Activated CD4-positive, alpha-beta T cell treated with anti-CD3 and anti-CD28 coated beads, Interleukin-2, amount 50 U/mL, for 48 hours (primary cell): Measurements from ENCODE around the gene RAB28.

ENCODE experiments used
- DNase-seq, 2 experiments: peaks; one replicate each; pipeline ENCODE4 v3.0.0-alpha.2; 2020

Gene RAB28

DNA sequence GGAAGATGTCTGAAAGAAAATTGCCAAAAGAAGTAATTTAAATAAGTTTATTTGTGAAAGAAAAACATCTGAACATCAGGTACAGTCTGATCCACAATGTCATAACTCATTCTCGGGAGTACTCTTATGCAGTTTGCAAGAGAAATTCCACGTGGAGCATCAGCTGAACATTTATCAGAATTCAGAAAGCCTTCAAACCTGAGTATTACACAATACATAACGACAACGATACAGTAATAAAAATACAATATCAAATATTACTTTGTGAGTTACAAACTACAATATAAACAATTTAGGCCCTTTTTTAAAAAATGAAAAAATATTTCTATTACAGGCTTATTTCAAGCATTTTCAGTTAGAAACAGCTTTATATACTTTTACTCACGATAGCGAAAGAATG lies 116.4 kb downstream of the RAB28 start:
- no peak for DNase-seq

DNA sequence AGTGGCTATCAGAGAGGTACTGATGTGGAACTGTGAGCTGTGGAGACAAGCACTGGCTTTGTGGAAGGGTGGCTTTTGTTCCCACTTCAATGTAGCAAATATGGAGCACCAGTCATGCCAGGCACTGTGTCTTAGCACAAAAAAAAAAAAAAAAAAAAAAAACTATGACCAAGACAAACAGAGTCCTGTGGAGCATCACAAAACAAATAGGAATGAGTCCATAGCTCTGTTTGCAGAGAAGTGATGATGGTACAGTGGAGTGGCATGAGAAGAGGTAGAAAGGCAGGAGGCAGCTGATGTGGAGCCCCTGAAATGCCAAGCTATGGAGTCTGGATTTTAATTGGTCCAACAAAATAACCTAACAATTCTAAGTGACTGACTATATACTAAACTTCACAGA lies 116.9 kb downstream of the RAB28 start:
- no peak for DNase-seq

DNA sequence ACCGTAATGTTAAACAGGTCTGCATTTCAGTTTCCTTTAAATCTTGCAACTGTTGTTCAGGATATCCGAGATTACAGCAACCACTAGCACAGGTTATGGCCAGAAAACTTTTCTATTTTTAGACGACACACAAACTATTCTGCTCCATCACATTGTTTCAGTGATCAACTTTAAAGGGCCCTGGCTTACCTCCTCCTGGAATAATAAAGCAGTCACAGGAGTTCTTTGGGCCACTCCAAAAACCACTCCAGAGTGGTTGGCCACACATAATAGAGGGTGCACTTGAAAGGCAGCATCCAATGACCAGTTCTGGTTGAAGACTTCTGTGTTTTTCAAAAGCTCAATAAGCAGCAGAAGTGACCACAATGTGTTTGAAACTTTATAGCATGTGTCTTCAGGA lies 118.9 kb downstream of the RAB28 start:
- no peak for DNase-seq

DNA sequence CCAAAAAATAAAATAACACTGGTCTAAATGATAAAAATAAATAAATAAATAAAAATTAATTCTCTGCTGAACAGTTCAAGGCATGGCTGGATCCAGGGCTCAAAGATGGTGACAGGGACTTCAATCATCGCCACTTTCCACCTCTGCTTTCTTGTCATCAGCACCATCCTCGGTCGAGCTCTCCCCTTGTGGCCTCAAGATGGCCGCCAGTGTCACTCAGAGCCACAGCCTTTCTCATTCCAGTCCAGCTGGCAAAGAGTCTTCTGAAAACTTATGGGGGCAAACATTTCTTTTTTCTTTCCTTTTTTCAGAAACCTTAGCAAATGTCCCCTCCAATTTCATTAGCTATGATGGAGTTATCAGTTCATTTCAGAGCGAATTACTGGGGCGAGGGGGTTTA lies 119.5 kb downstream of the RAB28 start:
- DNase-seq: no peak

DNA sequence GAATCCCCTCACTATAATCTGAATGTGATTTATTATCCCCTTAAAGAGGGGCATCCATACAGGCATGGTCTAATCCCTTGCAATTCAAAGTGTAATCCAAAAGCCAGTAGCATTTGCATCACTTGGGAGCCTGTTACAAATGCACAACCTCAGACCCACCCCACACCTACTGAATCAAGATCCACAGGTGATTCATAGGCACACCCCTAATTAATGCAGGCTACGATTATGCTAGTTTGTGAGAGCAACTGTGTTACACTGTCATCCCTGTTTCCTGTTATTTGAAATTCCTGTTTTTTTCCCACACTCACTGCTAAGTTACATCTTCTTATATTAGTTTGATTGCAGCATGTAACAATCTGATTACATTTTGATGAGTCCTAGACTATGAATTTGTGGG lies 120.0 kb downstream of the RAB28 start:
- no peak for DNase-seq

DNA sequence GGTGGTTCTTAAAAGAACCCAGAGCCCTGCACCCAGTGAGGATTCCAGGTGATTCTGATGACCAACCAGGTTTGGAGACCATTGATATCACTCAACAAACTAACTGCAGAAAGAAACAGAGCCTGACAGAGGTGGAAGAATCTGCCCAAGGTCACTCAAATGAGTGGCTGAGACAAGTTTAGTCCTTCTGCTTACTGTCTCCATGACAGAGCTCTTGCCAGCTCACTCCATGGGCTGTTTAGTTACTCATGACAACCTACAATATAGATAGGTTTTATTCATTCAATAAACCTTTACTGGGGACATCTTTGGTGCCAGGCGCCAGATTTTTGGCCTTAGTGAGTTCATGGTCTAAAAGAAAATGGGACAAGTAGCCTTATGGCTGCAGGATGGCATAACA lies 124.3 kb downstream of the RAB28 start:
- DNase-seq: no peak

DNA sequence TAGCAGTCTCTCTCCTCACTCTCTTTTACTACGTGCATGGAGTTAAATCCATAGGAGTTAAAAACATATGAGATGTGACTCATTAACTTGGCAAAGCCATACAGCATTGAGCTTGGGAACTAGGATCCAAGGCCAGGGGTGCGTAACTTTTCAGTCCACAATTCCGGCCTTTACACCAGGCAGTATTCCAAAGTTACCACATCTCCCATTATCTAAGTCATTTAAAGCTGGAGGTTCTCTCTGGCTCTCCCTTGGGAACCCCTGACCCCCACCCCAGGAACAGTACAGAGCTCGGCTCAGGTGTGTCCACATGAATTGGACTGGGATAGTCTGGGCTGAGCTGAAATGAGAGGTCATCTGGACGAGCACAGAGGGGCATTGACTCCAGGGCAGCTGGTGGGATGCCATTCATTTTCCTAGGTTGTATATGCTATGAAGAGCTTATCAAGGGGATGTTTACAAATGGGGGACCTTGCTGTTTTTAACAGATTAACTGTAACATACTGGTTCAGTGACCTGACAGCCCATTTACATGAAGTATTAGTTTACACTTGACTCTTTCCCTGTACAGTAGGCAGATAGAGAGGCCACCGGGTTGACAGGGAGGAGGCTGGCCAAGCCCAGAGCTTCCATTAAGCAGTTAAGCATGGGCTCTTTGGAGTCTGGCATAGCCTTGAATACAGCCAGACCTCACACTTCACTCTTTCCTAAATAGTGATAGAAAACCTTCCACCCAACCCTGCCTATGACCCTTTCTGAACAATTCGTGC lies 128.8 kb downstream of the RAB28 start:
- no peak for DNase-seq

DNA sequence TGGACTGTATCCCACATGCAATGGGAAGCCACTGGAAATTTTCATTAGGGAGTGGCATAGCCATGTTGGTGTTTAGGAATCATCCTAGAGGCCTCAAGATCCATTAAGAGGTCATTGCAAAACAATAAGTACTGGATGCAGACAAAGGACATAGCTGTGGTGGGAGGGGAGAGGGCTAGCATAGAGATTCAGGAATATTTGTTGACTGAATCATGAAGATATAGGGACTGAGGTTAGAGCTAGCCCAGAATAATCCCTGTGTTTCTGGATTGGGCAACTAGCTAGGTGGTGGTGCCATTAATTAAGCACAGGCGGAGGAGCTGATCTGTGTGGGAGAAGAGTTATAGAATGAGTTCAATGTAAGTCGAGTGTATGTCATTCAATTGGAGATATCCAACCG lies 135.0 kb downstream of the RAB28 start:
- DNase-seq: no peak

DNA sequence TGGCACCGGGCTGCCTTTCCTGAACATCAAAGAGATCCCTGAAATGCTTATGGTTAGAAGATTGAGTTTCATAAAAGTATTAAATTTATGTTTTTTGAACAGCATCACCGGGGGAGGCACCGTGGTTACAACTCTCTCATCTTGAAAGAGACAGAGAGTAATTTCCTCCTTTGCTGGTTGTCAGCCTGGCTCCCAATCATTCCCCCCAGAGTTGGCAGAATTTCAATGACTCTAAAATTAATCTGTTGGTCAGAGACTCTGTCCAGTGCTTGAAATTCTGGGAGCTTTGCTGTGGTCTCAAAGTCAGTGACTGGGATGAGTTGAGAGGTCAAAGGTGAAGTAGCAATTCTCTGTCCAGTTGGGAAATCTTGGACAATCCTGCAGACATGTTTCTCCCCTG lies 135.9 kb downstream of the RAB28 start:
- no peak for DNase-seq

DNA sequence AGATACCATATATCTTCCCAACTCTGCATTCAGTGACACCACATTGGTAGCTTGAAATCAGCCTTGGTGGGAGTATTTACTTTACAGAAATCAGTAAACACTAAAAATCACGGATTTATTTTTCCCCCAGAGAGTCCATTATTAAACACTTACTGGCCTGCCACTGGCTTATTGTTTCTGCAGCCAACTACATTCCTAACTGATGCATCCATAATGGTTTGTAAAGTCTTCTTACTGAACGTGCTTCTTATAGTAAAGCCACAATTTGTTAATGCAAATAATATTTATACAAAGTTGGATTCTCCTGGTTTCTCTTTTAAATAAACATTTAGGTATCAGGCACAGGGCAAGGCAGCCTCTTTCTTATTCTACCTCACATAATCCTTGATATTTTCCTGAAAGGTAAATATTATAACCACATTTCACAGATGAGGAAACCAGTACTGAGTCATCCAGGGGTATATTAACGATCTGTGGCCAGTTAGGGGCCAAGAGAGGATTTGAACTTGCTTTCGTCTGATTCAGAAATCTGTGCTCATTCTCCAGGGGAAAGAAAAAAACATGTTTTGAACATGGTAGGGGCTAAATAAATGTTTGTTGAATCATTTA lies 136.5 kb downstream of the RAB28 start:
- no peak for DNase-seq

DNA sequence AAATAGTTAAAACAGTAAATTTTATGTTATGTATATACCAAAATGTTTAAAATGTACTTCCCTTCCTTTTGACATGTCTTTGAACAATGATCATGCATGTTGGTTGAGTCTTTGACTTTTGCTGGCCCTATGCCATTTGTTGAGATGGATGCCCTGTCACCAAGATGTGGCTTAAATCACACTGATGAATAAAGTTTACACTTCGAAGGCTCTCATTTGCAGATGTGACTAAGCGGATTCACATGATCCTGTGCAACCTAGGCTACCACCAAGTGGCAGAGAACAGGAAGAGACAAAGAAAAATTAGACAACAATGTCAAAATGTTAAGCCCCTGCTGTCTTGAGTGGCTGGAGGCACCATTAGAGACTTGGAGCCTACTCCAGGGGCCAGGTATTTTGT lies 139.9 kb downstream of the RAB28 start:
- no peak for DNase-seq

DNA sequence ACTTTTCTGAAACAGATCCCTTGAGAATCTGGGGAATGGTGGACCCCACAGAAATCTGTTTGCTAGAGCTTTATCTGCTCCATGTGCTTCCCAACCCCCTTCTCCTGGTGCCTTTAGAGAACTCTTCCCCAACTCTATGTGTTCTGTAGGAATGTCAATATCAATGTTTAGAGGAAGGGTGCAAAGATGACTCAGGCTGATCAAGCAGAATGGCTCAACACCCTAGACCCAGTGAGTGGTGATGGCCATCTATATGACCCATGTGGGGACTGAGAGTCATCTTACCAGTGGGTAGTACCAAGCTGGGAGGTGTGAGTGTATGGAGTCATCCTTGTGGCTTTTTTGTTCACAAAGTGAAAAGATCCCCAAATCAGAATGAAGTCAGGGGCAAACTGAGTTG lies 143.5 kb downstream of the RAB28 start:
- DNase-seq: no peak

DNA sequence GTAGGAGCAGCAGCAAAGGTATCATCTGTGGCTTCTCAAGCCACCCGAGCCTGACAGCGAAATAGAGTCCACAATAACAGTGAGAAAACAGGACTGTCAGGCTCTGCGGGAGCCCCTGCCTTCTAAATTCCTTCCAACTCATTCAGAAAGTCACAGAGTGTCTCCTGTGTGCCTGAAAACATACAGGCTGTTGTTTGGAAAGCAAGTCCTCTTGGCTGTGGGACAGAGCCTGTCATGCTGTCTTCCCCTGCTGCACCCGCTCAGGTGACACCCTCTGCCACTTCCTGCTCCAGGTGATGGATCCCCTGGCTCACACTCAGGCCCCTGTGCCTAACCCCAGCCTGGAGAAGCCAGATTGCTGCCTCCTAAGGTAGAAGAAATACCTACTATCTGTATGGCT lies 152.3 kb downstream of the RAB28 start:
- DNase-seq: no peak

DNA sequence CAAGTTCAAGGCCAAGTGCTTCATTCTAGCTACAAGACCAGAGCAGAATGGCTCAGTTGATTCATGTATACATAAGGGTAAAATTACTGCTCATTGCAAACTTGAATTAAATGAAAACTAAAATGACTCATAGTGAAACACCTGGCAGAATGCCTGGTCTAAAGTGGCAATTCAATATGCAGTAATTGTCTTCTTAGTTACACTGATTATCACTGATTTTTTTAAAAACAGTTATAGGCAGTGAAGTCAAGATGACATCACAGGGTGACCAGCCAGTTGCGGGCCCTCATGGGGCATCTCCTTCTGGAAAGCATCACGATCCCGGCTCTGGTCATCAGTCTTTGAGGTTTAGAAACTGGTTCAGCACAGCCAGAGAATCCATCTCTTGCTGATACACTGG lies 154.2 kb downstream of the RAB28 start:
- no peak for DNase-seq

DNA sequence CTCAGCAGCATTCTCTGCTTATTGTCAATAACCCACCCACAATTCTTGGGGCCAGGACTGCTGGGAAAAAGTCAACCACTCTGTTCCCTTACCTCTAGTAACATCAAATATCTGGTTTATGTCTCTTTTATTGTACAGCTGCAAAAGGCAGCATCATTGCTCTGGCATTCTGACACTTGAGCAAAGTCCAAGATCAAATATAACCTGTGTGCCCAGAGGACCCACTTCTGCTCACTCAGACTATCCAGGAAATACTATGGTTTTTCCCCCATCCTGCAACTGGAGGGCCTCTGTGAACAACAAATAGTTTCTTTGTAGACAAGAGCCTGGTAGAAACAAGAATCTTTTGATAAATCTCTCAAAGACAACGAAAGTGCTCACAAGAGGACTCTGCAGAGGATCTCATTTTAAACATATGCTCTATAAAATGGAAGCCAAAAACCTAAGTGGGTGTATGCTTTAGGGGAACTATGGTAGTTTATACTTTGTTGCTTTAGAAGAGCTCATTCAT lies 154.7 kb downstream of the RAB28 start:
- DNase-seq: no peak

DNA sequence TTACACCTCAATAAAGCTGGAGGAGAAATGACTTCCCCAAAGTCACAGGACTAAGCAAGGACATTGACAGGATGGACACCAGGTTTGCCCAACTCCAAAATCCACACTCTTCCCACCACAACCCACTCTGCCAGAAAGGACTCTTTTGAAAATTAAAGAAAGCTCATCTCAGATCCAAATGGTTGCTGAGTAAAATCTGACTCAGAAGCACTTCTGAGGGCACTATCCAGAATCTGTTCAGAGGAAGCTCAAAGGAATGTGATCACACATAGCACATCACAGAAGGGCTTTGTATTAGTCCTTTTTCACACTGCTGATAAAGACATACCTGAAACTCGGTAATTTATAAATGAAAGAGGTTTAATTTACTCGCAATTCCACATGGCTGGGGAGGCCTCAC lies 155.5 kb downstream of the RAB28 start:
- no peak for DNase-seq

DNA sequence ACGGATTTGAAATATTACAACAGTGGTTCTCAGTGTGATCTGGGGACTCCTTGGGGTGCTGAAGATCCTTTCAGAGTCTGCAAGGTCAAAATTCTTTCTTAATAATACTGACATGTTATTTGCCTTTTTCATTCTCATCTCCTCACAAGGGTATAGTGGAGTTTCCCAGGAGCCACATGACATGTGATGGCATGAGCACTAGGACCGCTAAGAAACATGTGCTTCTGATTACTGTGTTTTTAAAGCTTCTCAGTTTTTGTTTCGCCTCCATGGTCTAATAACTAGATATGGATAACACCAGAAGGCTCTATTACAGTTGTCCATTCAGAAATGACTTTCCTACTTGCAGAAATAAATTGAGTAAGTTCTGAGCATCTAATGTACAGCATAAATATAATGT lies 156.1 kb downstream of the RAB28 start:
- no peak for DNase-seq

DNA sequence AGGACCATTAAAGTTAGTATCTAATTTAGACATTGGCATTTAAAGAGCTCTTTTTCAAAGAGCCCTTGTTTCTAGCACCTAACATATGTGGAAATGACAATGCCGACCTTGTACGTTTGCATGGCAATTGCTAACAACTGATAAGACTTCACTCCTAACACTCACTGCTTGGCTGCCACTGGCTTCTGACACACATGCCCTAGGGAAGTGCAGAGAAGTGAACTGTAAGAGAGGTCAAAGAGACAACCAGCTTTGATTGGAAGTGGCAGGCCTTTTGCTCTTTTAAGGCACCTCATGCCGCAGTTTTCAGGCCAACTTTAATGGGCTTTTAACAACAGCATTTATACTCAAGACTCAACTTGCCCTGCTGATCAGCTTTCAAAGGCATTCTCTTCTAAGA lies 158.4 kb downstream of the RAB28 start:
- DNase-seq: no peak

DNA sequence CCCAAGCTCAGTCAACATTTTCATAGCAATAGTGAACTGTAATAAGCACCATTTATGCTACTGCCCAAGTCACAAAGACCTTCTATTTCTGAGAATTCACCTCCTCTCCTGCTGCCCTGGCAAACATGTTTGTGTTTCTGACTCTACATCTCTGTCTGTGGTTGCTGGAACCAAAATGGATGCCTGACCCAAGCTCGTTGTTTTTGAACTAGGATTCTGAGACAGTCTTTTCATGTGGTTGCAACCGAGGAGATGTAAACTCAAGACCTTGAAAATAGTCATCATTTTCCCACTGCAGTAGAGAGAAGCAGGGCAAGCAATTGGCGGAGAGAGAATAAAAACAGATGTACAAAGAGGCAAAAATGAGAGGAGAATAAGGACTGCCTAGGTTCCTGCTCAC lies 160.2 kb downstream of the RAB28 start:
- DNase-seq: no peak

DNA sequence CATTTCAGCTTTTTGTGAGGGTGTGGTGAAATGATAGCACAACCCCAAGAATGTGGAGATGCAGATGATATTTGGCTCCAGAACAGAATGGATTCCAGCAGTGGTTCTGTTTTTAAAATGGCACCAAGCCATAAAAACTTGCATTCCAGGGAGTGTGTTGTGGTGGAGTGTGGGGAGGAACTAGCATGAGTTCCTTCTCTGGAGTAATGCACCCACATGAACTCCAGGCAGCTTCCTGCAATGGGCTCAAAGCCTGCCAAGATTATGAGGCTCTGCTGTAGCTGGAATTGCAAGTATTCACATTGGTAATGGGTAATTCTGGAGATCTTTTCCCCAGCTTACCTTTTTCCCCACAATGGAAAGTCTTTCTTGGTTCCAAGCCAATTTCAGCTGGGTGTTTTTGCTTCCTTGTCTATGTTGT lies 161.4 kb downstream of the RAB28 start:
- no peak for DNase-seq
